GM12878 (cell line): ENCODE data around the gene KRT86. TPM values are rescaled to one million over a fixed set of nuclear protein-coding genes. Genes with fewer than 3 reads are reported as not detected.

Source experiments
- ATAC-seq: fragments of 200-7000 bp; cut with Tn5 transposase; 3 replicates; pipeline ENCODE4 v1.9.1; 2020; ENCODE audit warnings: mild to moderate bottlenecking, moderate library complexity
- BruUV-seq: library from RNA; stranded (reverse); fragments of 400-500 nt; replicated peaks from 2 replicates; lab custom pipeline; 2021; lab: Mats Ljungman, UMichigan
- CTCF ChIA-PET: fragments of 300-600 bp; sonication (Branson Sonifier 250); formaldehyde crosslinking; extraction: SDS; loops from one replicate; lab custom pipeline; 2021; ENCODE audit warnings: inconsistent platforms; lab: Yijun Ruan, JAX
- POLR2A ChIA-PET: fragments of 350-600 bp; formaldehyde crosslinking; extraction: SDS; loops from one replicate; lab custom pipeline; 2021; ENCODE audit warnings: inconsistent platforms; lab: Charles Lee
- RAD21 ChIA-PET: fragments of 300-600 bp; sonication (Branson Sonifier 250); formaldehyde crosslinking; loops from one replicate; lab custom pipeline; 2023; ENCODE audit warnings: antibody characterized with exemption; ENCODE audit not compliant: unreplicated experiment; lab: Charles Lee
- SMC1A ChIA-PET: fragments of 300-600 bp; sonication (Branson Sonifier 250); formaldehyde crosslinking; loops from one replicate; lab custom pipeline; 2023; ENCODE audit not compliant: unreplicated experiment, uncharacterized antibody; lab: Charles Lee
- DNase-seq: peaks from one replicate; pipeline ENCODE4 v3.0.0-alpha.2; 2011; ENCODE audit warnings: low read depth, low spot score
- FAIRE-seq: peaks from 3 replicates; lab custom pipeline; 2011; peaks lifted over from hg19 to GRCh38; lab: Jason Lieb, UNC
- H2AFZ ChIP-seq: 2 replicates; pipeline ENCODE4 v1.6.0; 2011; ENCODE audit warnings: low read depth, low read length, control low read depth; ENCODE audit not compliant: control insufficient read depth
- H3K27ac ChIP-seq: 2 replicates; pipeline ENCODE4 v1.5.1; 2011; ENCODE audit warnings: control low read depth; ENCODE audit not compliant: control insufficient read depth, insufficient read depth
- H3K27me3 ChIP-seq, 2 experiments: replicated peaks in 1 of 2; 2 replicates each; pipeline versions ENCODE4 v1.6.0 to v1.6.1; 2011; ENCODE audit warnings: low read length in 1 of 2; ENCODE audit not compliant: control insufficient read depth in 2 of 2, insufficient read depth in 2 of 2
- H3K36me3 ChIP-seq, 2 experiments: 2 replicates each; pipeline ENCODE4 v1.5.1; 2011; ENCODE audit warnings: low read length in 1 of 2; ENCODE audit not compliant: control insufficient read depth in 2 of 2, insufficient read depth in 2 of 2
- H3K4me1 ChIP-seq: 2 replicates; pipeline ENCODE4 v1.6.1; 2011; ENCODE audit warnings: mild to moderate bottlenecking, low read length, moderate library complexity, mixed read lengths; ENCODE audit not compliant: control insufficient read depth, insufficient read depth
- H3K4me2 ChIP-seq: 2 replicates; pipeline ENCODE4 v1.6.0; 2011; ENCODE audit warnings: control low read depth; ENCODE audit not compliant: control insufficient read depth, insufficient read depth
- H3K4me3 ChIP-seq: fragments of 200-600 bp; sonication (generic); 2 replicates; pipeline ENCODE4 v1.5.1; 2016
- H3K79me2 ChIP-seq: 2 replicates; pipeline ENCODE4 v1.6.0; 2011; ENCODE audit warnings: low read length; ENCODE audit not compliant: control insufficient read depth, insufficient read depth
- H3K9ac ChIP-seq: 2 replicates; pipeline ENCODE4 v1.8.0; 2011; ENCODE audit warnings: low read length, control low read depth, mixed read lengths; ENCODE audit not compliant: control insufficient read depth, insufficient read depth
- H3K9me3 ChIP-seq: replicated peaks from 3 replicates; pipeline ENCODE4 v1.5.1; 2011; ENCODE audit warnings: mild to moderate bottlenecking, low read length; ENCODE audit not compliant: control insufficient read depth, insufficient read depth
- H4K20me1 ChIP-seq: 2 replicates; pipeline ENCODE4 v1.6.0; 2011; ENCODE audit not compliant: control insufficient read depth, insufficient read depth
- BACH1 ChIP-seq: fragments of 450-650 bp; IDR thresholded peaks from 2 replicates; pipeline ENCODE4 v1.6.1; 2017; ENCODE audit warnings: mild to moderate bottlenecking, borderline replicate concordance
- IRF5 ChIP-seq: fragments of 450-650 bp; IDR thresholded peaks from 2 replicates; pipeline ENCODE4 v1.6.1; 2017; ENCODE audit warnings: borderline replicate concordance
- KAT2A ChIP-seq: conservative IDR thresholded peaks from 2 replicates; pipeline ENCODE4 v1.6.1; 2011; ENCODE audit warnings: low read depth, low read length; ENCODE audit not compliant: control insufficient read depth
- KDM1A ChIP-seq: fragments of 200-600 bp; sonication (generic); IDR thresholded peaks from 2 replicates; pipeline ENCODE4 v1.6.1; 2016; ENCODE audit warnings: borderline replicate concordance
- MEF2B ChIP-seq: fragments of 450-650 bp; IDR thresholded peaks from 2 replicates; pipeline ENCODE4 v1.6.1; 2018; ENCODE audit warnings: mild to moderate bottlenecking, moderate library complexity; ENCODE audit not compliant: partially characterized antibody, poor library complexity, severe bottlenecking
- STAT1 ChIP-seq: fragments of 450-650 bp; conservative IDR thresholded peaks from 2 replicates; pipeline ENCODE4 v1.6.1; 2014; ENCODE audit warnings: antibody characterized with exemption, mild to moderate bottlenecking
- USF2 ChIP-seq: IDR thresholded peaks from 2 replicates; pipeline ENCODE4 v1.6.1; 2011; ENCODE audit warnings: low read depth, low read length, improper control_type of control experiment, borderline replicate concordance
- ZZZ3 ChIP-seq: IDR thresholded peaks from 2 replicates; pipeline ENCODE4 v1.6.1; 2011; ENCODE audit warnings: low read depth; ENCODE audit not compliant: control insufficient read depth, insufficient read length
- WGBS: methylation state at CpG from one replicate; pipeline ENCODE4 v1.1.6; 2016; ENCODE audit warnings: low lambda C conversion rate; ENCODE audit not compliant: insufficient replicate concordance, insufficient coverage; ENCODE audit errors: missing lambda C conversion rate; 5-methylcytosine and 5-hydroxymethylcytosine counted together
- in situ Hi-C: fragments of 300-500 bp; cut with MboI; formaldehyde crosslinking; loops from 9 replicates; pipeline ENCODE4 v1.14.3; 2018; ENCODE audit warnings: mixed read lengths
- intact Hi-C: fragments of 100-400 bp; cut with micrococcal nuclease; formaldehyde crosslinking; loops from one replicate; pipeline ENCODE4 v1.14.2; 2022; ENCODE audit not compliant: unreplicated experiment
- polyA plus RNA-seq, 11 experiments: library from polyadenylated mRNA; depleted of rRNA in 4 of 11; unstranded in 6 of 11; stranded (reverse) in 5 of 11; fragments of >200 nt; fragmentation: Nextera tagmentation in 4 of 11; fragmentation: Illumina TruSeq in 1 of 11; extraction: Ambion mirVana in 4 of 11; extraction: Trizol in 1 of 11; gene quantifications; 1 replicate in 1 of 11; 2 replicates in 10 of 11; pipeline versions ENCODE4 v1.2.1 to v1.2.3, GENCODE V29; 2011 to 2016; ENCODE audit warnings: inconsistent platforms in 2 of 11, missing spikeins in 2 of 11, low read depth in 1 of 11
- total RNA-seq, 4 experiments: library from RNA; depleted of rRNA in 3 of 4; stranded (reverse); fragments of >200 nt in 3 of 4; fragmentation: Illumina TruSeq in 1 of 4; extraction: Trizol in 1 of 4; gene quantifications; 2 replicates each; pipeline versions ENCODE4 v1.2.1 to v1.2.3, GENCODE V29; 2013 to 2021

Gene KRT86
- total and polyA plus RNA-seq, 10 of the 15 experiments (the other 5 are each of a cell fraction or from before 2014, with no cell fraction given): 0.11 to 0.54 (median 0.18) TPM; not detected in 4

GRCh38 chr12:52247622-52248540 is 26.6 kb upstream of the KRT86 start:
- Histone ChIP-seq H3K9me3 (no peaks in the 10 kb centered on the region), H3K79me2 (no peaks in the 10 kb centered on the region; the same call in 1 of the 2 replicates), H3K4me2 (no peak overlapping the region; the same call in 1 of the 2 replicates)
- TF ChIP-seq IRF5 (no peak), MEF2B (no peak), KDM1A (no peak), STAT1 (no peak), USF2 (no peak), BACH1 (no peak), ZZZ3 (no peak), KAT2A (no peak)
- TF ChIP-seq, all 136 proteins: peak for 0
- no peaks in the 10 kb centered on the region; a peak in 1 of 4 replicates for H3K27me3 ChIP-seq
- no peak overlapping the region for H3K27ac ChIP-seq
- WGBS: 53% methylated on average over 10 of the region's 10 CpGs
- no TSS peak for BruUV-seq
- H2AFZ ChIP-seq: no peak overlapping the region; the same call in 1 of the 2 replicates
- POLR2A ChIA-PET: no interaction called here
- ATAC-seq (no peak), FAIRE-seq (no peak), DNase-seq (no peak)
- peaks cover 22% of the 10 kb centered on the region for H3K4me1 ChIP-seq
- no peak overlapping the region for H3K9ac ChIP-seq
- CTCF ChIA-PET: interaction anchor here (1.2 to 5.1 kb wide), 2 partner anchors 26 to 31 kb away, joined by 5 to 42 read pairs; no protein-coding TSS in a partner anchor
- no peaks in the 10 kb centered on the region for H3K36me3 ChIP-seq
- H3K4me3 ChIP-seq: no peak overlapping the region
- intact Hi-C loops (no loop called here), in situ Hi-C loops (no loop called here)
- no peaks in the 10 kb centered on the region for H4K20me1 ChIP-seq
- RAD21 ChIA-PET: interaction anchor here (1.9 kb wide), 1 partner anchor 31 kb away, joined by 8 read pairs; no protein-coding TSS in a partner anchor
- SMC1A ChIA-PET: interaction anchor here (0.6 kb wide), 1 partner anchor 325 kb away, joined by 3 read pairs; no protein-coding TSS in a partner anchor
